ENCODE measurements around the gene NUDT8. TPM values are rescaled to one million over a fixed set of nuclear protein-coding genes. Genes with fewer than 3 reads are reported as not detected.

NUDT8 gene
- total and polyA plus RNA-seq, 9 of the 15 experiments (the other 6 are each of a cell fraction or from before 2014, with no cell fraction given): 0.23 to 27.8 (median 5.0) TPM

- TF ChIP-seq, protein P1, sequence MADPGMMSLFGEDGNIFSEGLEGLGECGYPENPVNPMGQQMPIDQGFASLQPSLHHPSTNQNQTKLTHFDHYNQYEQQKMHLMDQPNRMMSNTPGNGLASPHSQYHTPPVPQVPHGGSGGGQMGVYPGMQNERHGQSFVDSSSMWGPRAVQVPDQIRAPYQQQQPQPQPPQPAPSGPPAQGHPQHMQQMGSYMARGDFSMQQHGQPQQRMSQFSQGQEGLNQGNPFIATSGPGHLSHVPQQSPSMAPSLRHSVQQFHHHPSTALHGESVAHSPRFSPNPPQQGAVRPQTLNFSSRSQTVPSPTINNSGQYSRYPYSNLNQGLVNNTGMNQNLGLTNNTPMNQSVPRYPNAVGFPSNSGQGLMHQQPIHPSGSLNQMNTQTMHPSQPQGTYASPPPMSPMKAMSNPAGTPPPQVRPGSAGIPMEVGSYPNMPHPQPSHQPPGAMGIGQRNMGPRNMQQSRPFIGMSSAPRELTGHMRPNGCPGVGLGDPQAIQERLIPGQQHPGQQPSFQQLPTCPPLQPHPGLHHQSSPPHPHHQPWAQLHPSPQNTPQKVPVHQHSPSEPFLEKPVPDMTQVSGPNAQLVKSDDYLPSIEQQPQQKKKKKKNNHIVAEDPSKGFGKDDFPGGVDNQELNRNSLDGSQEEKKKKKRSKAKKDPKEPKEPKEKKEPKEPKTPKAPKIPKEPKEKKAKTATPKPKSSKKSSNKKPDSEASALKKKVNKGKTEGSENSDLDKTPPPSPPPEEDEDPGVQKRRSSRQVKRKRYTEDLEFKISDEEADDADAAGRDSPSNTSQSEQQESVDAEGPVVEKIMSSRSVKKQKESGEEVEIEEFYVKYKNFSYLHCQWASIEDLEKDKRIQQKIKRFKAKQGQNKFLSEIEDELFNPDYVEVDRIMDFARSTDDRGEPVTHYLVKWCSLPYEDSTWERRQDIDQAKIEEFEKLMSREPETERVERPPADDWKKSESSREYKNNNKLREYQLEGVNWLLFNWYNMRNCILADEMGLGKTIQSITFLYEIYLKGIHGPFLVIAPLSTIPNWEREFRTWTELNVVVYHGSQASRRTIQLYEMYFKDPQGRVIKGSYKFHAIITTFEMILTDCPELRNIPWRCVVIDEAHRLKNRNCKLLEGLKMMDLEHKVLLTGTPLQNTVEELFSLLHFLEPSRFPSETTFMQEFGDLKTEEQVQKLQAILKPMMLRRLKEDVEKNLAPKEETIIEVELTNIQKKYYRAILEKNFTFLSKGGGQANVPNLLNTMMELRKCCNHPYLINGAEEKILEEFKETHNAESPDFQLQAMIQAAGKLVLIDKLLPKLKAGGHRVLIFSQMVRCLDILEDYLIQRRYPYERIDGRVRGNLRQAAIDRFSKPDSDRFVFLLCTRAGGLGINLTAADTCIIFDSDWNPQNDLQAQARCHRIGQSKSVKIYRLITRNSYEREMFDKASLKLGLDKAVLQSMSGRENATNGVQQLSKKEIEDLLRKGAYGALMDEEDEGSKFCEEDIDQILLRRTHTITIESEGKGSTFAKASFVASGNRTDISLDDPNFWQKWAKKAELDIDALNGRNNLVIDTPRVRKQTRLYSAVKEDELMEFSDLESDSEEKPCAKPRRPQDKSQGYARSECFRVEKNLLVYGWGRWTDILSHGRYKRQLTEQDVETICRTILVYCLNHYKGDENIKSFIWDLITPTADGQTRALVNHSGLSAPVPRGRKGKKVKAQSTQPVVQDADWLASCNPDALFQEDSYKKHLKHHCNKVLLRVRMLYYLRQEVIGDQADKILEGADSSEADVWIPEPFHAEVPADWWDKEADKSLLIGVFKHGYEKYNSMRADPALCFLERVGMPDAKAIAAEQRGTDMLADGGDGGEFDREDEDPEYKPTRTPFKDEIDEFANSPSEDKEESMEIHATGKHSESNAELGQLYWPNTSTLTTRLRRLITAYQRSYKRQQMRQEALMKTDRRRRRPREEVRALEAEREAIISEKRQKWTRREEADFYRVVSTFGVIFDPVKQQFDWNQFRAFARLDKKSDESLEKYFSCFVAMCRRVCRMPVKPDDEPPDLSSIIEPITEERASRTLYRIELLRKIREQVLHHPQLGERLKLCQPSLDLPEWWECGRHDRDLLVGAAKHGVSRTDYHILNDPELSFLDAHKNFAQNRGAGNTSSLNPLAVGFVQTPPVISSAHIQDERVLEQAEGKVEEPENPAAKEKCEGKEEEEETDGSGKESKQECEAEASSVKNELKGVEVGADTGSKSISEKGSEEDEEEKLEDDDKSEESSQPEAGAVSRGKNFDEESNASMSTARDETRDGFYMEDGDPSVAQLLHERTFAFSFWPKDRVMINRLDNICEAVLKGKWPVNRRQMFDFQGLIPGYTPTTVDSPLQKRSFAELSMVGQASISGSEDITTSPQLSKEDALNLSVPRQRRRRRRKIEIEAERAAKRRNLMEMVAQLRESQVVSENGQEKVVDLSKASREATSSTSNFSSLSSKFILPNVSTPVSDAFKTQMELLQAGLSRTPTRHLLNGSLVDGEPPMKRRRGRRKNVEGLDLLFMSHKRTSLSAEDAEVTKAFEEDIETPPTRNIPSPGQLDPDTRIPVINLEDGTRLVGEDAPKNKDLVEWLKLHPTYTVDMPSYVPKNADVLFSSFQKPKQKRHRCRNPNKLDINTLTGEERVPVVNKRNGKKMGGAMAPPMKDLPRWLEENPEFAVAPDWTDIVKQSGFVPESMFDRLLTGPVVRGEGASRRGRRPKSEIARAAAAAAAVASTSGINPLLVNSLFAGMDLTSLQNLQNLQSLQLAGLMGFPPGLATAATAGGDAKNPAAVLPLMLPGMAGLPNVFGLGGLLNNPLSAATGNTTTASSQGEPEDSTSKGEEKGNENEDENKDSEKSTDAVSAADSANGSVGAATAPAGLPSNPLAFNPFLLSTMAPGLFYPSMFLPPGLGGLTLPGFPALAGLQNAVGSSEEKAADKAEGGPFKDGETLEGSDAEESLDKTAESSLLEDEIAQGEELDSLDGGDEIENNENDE (IDR thresholded peaks at IDR 0.05; ENCODE audit: low read depth, low read length): no peak
- TF ChIP-seq MED1 (CRISPR knock-in tag; IDR thresholded peaks at IDR 0.05; ENCODE audit: borderline replicate concordance): peak; percentile 83; the same call in 1 of the 2 replicates
- TF ChIP-seq ZNF384 (IDR thresholded peaks at IDR 0.05; ENCODE audit: low read depth, low read length): no peak
- TF ChIP-seq ZNF24 (IDR thresholded peaks at IDR 0.05): no peak; the same call in 1 of the 2 replicates
- TF ChIP-seq ZNF324 (CRISPR knock-in tag; IDR thresholded peaks at IDR 0.05): no peak
- TF ChIP-seq RNF2 (IDR thresholded peaks at IDR 0.05): peak; percentile 81
- TF ChIP-seq ZNF212 (CRISPR knock-in tag; IDR thresholded peaks at IDR 0.05): no peak
- TF ChIP-seq, protein P2, sequence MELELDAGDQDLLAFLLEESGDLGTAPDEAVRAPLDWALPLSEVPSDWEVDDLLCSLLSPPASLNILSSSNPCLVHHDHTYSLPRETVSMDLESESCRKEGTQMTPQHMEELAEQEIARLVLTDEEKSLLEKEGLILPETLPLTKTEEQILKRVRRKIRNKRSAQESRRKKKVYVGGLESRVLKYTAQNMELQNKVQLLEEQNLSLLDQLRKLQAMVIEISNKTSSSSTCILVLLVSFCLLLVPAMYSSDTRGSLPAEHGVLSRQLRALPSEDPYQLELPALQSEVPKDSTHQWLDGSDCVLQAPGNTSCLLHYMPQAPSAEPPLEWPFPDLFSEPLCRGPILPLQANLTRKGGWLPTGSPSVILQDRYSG (tag; conservative IDR thresholded peaks at IDR 0.05; ENCODE audit: low read depth): no peak
- TF ChIP-seq ZNF586 (CRISPR knock-in tag; conservative IDR thresholded peaks at IDR 0.05): no peak
- TF ChIP-seq WHSC1 (IDR thresholded peaks at IDR 0.05; ENCODE audit: low read length): no peak
- no peak for TF ChIP-seq ZC3H11A (IDR thresholded peaks at IDR 0.05; ENCODE audit: low read depth, low read length)
- no peak for TF ChIP-seq TFAM (CRISPR knock-in tag; conservative IDR thresholded peaks at IDR 0.05)
- 0 out of 2 replicates have a peak, but pooled peaks have one; percentile 25 for TF ChIP-seq ZNF717 (CRISPR knock-in tag; IDR thresholded peaks at IDR 0.05)
- TF ChIP-seq ZBTB33 (CRISPR knock-in tag; IDR thresholded peaks at IDR 0.05): peak; percentile 89
Observed at GRCh38 chr11:67629386-67630227, at the start of gene NUDT8 (continued).

Measured in K562 (cell line).